Upper lobe of right lung (tissue), 1 donor: ENCODE measurements around the gene TRIP10. TPM values are rescaled to one million over a fixed set of nuclear protein-coding genes. Genes with fewer than 3 reads are reported as not detected.
"Not testable (repeated sequence)": the region's sequence is repeated elsewhere in the genome, so short reads cannot be mapped to it uniquely, and the experiment has no call there.

Experiments
- ATAC-seq: fragments of 200-7000 bp; cut with Tn5 transposase; one replicate; pipeline ENCODE4 v1.9.1; 2020; ENCODE audit warnings: mild to moderate bottlenecking, moderate library complexity
- DNase-seq: peaks from one replicate; pipeline ENCODE4 v3.0.0-alpha.2; 2020
- H3K27ac ChIP-seq: fragments of 200-600 bp; one replicate; pipeline ENCODE4 v1.8.0; 2022
- H3K27me3 ChIP-seq: fragments of 200-600 bp; one replicate; pipeline ENCODE4 v1.8.0; 2022; ENCODE audit warnings: mild to moderate bottlenecking
- H3K36me3 ChIP-seq: fragments of 200-600 bp; one replicate; pipeline ENCODE4 v1.8.0; 2022
- H3K4me1 ChIP-seq: fragments of 200-600 bp; one replicate; pipeline ENCODE4 v1.8.0; 2022
- H3K4me3 ChIP-seq: fragments of 200-600 bp; one replicate; pipeline ENCODE4 v1.8.0; 2022; ENCODE audit warnings: mild to moderate bottlenecking
- H3K9me3 ChIP-seq: fragments of 200-600 bp; one replicate; pipeline ENCODE4 v1.8.0; 2022
- intact Hi-C: fragments of 100-400 bp; cut with DNase I; formaldehyde crosslinking; loops from one replicate; pipeline ENCODE4 v1.11.0; 2022
- total RNA-seq: library from RNA; stranded (reverse); fragmentation: NEBNext Ultra II Directional; extraction: Animal tissue kit (Norgen Biotek cat#: 25700); gene quantifications from one replicate; pipeline ENCODE4 v1.2.1, GENCODE V29; 2021
- TF ChIP-seq, protein P1 (sequence below): fragments of 200-600 bp; IDR thresholded peaks from one replicate; pipeline ENCODE4 v1.8.0; 2022; ENCODE audit warnings: antibody characterized with exemption
- donor health status: DM: no; HTN: yes; CAD: no; lungs with severe emphysema.

Gene TRIP10
- total RNA-seq, 1 donor from 2014 or later = 88.1 TPM

DNA sequence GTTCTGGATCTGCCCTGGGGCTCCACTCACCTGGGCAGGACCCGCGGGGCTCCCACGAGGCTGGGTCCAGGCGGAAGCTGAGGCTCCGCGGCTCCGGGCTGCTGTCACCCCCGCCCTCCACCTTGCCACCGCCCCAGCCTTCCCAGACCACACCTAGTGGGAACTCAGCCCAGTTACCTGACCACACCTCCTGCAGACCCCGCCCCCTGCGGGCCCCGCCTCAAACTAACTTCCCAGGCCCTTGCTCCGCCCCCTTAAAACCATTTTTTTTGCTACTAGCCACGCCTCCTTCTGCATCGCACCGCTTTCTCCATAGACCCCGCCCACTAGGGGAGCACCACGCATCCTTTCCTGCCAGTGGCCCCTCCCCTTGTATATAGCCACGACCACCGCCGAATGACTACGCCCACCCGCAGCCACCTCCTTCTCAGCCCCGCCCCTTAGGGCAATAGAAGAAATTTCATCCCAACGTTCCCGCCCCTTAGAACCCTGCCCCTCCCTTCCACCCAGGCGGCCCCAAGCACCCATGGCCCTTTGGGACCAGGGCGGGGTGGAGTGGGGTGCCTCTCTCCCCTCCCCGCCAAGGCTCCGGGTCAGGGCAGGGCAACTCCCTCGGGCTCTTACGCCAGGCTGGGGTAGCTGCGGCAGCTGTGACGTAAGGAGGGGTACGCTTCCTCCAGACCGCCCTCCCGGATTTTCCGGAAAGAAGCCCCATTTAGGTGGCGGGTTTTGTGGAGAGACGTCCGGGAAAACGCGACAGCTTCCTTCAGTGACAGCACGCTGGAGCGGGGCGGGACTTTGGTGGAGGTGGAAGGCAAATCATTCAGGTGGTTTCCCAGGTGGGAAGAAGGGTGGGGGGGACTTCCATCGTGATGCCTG lies 28.1 kb downstream of the TRIP10 start, which contains the start of gene SH2D3A:
Gene SH2D3A, minus strand, starts transcription at position 79 of the 879 bp plus-strand sequence. CDS start 3,687 bp downstream, outside the sequence.
- intact Hi-C loops = no loop called here
- no peaks in the 10 kb centered on the region for H3K27me3 ChIP-seq
- ATAC-seq = peak; percentile 93

DNA sequence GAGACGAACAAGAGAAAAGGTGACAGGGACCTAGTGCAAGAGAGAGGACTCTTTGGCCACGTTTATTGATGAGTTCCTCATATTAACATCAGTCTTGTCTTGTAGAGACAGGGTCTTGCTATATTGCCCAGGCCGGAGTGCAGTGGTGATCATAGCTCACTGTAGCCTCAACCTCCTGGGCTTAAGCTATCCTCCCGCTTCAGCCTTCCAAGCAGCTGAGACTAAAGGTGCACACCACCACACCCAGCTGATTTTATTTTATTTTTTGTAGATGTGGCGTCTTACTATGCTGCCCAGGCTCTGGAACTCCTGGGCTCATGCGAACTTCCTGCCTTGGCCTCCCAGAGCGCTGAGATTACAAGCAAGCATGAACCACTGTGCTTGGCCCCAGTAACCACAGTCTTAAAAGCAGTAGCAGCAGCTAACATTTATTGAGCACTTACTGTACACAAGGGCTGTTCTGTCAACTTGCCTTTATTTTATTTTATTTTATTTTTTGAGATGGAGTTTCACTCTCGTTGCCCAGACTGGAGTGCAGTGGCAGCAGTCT lies 28.8 kb downstream of the TRIP10 start:
- TF ChIP-seq, protein P1, sequence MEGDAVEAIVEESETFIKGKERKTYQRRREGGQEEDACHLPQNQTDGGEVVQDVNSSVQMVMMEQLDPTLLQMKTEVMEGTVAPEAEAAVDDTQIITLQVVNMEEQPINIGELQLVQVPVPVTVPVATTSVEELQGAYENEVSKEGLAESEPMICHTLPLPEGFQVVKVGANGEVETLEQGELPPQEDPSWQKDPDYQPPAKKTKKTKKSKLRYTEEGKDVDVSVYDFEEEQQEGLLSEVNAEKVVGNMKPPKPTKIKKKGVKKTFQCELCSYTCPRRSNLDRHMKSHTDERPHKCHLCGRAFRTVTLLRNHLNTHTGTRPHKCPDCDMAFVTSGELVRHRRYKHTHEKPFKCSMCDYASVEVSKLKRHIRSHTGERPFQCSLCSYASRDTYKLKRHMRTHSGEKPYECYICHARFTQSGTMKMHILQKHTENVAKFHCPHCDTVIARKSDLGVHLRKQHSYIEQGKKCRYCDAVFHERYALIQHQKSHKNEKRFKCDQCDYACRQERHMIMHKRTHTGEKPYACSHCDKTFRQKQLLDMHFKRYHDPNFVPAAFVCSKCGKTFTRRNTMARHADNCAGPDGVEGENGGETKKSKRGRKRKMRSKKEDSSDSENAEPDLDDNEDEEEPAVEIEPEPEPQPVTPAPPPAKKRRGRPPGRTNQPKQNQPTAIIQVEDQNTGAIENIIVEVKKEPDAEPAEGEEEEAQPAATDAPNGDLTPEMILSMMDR = no peak
- Histone ChIP-seq H3K4me1 (peaks cover 17% of the 10 kb centered on the region), H3K36me3 (no peaks in the 10 kb centered on the region), H3K9me3 (no peaks in the 10 kb centered on the region), H3K27me3 (no peaks in the 10 kb centered on the region), H3K4me3 (peak overlapping the region; percentile 54), H3K27ac (peak overlapping the region; percentile 42)
- DNase-seq (no peak), ATAC-seq (no peak)
- intact Hi-C loops = no loop called here

More for the DNA sequence above, 28.1 kb downstream of the TRIP10 start, which contains the start of gene SH2D3A:
- peak; percentile 96 for DNase-seq
- peaks cover 17% of the 10 kb centered on the region for H3K4me1 ChIP-seq
- peak within 1 kb of the TSS; percentile 54 for H3K4me3 ChIP-seq
- H3K27ac ChIP-seq = peak within 1 kb of the TSS; percentile 74
- H3K36me3 ChIP-seq = no peaks in the 10 kb centered on the region
- TF ChIP-seq, protein P1 = no peak
- H3K9me3 ChIP-seq = no peaks in the 10 kb centered on the region

DNA sequence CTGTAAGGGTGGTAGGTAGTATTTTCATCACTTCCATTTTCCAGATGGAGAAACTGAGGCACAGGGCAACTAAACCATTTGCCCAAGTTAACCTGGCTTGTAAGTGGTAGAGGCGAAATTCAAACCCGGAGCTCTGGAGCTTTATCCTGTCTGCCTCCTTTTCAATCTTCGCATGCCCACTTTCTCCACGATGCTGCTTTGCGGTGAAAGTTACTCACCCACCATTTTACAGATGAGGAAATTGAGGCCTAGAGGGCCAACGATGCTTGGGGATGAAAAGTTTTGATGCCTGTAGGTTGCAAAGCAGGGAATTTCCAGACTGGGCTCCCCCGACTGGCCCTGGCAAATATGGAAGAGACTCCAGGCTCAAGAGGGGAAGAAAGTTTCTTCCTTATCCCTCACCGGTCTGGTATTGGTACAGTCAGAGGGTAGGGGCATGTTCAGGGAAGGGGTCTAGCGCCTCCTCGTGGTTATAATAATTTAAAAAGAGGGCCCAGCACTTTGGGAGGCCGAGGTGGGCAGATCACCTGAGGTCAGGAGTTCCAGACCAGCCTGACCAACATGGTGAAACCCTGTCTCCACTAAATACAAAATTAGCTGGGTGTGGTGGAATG lies 29.6 kb downstream of the TRIP10 start:
- no peak for DNase-seq
- H3K4me1 ChIP-seq = peaks cover 17% of the 10 kb centered on the region
- TF ChIP-seq, protein P1 = peak; percentile 42
- no peaks in the 10 kb centered on the region for H3K27me3 ChIP-seq
- H3K9me3 ChIP-seq = no peaks in the 10 kb centered on the region
- H3K36me3 ChIP-seq = no peaks in the 10 kb centered on the region
- no peak overlapping the region for H3K4me3 ChIP-seq
- no peak overlapping the region for H3K27ac ChIP-seq
- intact Hi-C loops = no loop called here
- no peak for ATAC-seq

DNA sequence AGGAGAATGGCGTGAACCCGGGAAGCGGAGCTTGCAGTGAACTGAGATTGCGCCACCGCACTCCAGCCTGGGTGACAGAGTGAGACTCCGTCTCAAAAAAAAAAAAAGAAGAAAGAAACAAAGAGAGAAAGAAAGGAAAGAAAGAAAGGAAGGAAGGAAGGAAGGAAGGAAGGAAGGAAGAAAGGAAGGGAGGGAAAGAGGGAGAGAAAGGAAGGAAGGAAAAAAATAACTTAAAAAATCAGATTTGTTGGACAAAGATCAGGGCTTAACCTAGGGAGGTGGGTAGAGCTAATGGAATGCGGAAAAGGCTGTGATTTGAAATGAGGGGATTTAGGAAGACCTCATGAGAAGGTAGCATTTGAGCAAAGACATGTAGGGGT lies 32.2 kb downstream of the TRIP10 start:
- H3K36me3 ChIP-seq, intact Hi-C loops, H3K4me1 ChIP-seq, ATAC-seq, H3K9me3 ChIP-seq, H3K27me3 ChIP-seq, H3K27ac ChIP-seq, DNase-seq, H3K4me3 ChIP-seq: not testable (repeated sequence)

DNA sequence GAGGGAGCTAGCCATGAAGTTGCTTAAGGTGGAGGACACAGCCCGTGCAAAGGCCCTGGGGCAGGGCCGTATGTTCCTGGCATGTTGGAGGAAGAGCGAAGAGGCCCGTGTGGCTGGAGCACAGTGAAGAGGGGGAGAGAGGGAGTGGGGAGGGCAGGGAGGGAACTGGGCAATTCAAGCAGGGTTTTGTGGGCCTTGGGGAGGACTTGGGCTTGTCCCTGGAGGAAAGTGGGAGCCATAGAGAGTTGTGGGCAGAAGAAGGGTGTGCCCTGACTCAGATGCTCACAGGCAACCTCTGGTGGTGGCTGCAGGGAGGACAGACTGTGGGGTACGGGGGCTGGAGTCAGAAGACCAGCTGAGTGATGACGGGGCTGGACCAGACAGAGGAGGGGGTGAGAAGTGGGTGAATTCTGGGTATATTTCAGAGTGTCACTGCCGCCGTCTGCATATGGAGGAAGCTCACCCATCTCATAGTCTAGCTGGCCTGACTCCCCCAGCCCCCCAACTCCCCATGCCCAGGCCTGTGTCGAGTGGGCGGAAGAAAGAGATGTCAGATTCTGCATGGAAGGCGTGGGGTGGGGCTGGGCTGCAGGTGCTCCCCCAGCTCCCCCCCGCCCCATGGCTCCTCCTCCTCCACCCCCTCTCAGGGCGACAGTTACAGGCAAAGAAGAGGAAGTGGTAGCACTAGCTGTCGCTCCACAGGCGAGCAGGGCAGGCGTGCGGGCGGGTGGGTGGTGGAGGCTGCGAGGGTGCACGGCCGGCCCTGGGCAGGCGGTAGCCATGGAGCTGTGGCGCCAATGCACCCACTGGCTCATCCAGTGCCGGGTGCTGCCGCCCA lies 32.8 kb downstream of the TRIP10 start, which contains the start of gene VAV1:
Gene VAV1, plus strand, starts transcription at position 681 of the 838 bp plus-strand sequence. Its CDS starts 100 bp downstream, at position 781.
- Histone ChIP-seq H3K4me1 (peaks cover under 1% of the 10 kb centered on the region), H3K27ac (peak within 1 kb of the TSS; percentile 68), H3K9me3 (no peaks in the 10 kb centered on the region), H3K27me3 (no peaks in the 10 kb centered on the region), H3K36me3 (no peaks in the 10 kb centered on the region), H3K4me3 (peak within 1 kb of the TSS; percentile 59)
- intact Hi-C loops = no loop called here
- DNase-seq (peak; percentile 89), ATAC-seq (peak; percentile 84)
- TF ChIP-seq, protein P1 = peak; percentile 15
